IPS DF 4.7 (cell line): Measurements from ENCODE around the gene GTF2I.
"Not testable (repeated sequence)": the region's sequence is repeated elsewhere in the genome, so short reads cannot be mapped to it uniquely, and the experiment has no call there.

Source experiments
- DNase-seq: peaks from one replicate; pipeline ENCODE4 v3.0.0-alpha.2; 2013; ENCODE audit warnings: low spot score; ENCODE audit errors: extremely low read depth

Gene GTF2I

DNA sequence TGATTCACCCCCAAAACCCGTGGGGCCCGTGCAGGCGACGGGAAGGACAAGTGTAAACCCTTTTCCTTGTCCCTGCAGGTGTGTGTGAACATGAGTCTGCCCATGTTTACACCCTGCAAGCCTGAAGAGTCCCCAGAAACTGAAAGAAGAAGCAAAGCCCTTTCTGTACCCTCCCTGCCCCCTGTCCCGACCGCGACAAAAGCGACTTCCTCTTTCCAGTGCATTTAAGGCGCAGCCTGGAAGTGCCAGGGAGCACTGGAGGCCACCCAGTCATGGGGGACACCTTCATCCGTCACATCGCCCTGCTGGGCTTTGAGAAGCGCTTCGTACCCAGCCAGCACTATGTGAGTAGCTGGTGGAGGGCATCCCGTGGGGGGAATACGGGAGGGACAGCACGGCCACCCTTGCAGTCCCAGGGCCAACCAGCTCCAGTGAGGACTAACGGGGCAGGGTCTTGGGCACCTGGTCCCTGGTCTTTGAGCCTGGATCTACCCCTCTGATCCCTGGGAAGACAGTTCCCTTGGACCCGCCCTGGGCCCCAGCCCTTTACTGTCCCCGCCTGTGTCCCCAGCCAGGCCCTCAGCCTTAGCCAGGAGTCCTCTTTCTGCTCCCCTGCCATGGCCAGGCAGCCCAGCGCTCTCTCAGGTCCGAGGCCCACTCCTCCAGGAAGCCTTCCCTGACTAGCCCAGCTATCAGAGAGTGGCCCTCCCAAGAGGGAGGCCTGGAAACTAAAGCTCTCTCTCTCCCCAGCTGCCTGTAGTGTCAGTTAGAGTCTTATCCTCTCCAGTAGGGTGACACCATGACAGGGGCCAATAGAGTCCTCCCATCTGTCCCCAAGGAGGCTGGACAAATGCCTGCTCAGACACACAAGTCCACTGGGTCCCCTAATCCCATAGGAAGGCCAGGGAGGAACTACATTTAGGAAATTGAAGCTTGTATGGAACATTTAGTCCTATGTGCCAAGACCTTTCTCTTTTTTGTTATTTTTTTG, 116.5 kb downstream of the GTF2I start, which contains the start of gene NCF1:
NCF1 (plus strand) TSS at position 252 of the 991 bp plus-strand sequence; CDS start at position 273, 21 bp downstream.
- not testable (repeated sequence) for DNase-seq

DNA sequence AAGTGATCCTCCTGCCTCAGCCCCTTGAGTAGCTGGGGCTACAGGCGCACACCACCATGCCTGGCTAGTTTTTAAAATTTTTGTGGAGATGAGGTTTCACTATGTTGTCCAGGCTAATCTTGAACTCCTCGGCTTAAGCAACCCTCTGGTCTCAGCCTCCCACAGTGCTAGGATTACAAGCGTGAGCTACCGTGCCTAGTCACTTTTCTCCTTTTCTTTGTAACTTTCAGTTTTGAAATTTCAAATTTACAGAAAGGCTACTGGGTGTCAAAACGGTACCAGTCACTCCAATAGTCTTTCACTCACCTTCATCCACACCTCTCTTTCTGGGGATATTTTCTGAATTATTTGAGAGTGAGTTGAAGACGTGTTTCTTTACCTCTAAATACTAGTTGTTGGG, 117.6 kb downstream of the GTF2I start:
- DNase-seq, result not testable (repeated sequence)

- not testable (repeated sequence) for DNase-seq
Observed at GRCh38 chr7:74779053-74779452, 121.5 kb downstream of the GTF2I start.

DNA sequence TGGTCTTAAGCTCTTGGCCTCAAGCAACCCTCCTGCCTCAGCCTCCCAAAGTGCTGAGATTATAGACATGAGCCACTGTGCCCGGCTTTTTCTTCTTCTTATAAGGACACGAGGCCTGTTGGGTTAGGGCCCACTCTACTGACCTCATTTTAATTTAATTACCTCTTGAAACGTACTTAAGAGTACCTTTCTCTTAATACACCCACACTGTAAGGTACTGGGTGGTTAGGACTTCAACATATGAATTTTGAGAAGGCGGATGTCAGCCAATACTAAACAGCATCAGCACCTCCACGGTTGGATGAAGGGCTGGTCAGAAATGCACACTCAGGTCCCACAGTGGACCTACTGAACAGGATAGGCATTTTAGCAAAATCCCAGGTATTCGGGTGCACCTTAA, 124.2 kb downstream of the GTF2I start:
- not testable (repeated sequence) for DNase-seq

GRCh38 chr7:74783595-74783994, 126.1 kb downstream of the GTF2I start:
- DNase-seq, result not testable (repeated sequence)

GRCh38 chr7:74788369-74789150, 131.0 kb downstream of the GTF2I start:
- DNase-seq, result not testable (repeated sequence)

GRCh38 chr7:74789200-74789736, 131.8 kb downstream of the GTF2I start:
- DNase-seq, result not testable (repeated sequence)

- not testable (repeated sequence) for DNase-seq
Observed at GRCh38 chr7:74797848-74798622, 140.5 kb downstream of the GTF2I start.

- not testable (repeated sequence) for DNase-seq
Observed at GRCh38 chr7:74798644-74799043, 141.1 kb downstream of the GTF2I start.
